Spleen (tissue), 7 donors: ENCODE data around the gene SINHCAF.

Source experiments
- POLR2A ChIP-seq, 3 donors: fragments of 450-650 bp; IDR thresholded peaks; one replicate each; pipeline ENCODE4 v1.5.1; 2017; ENCODE audit warnings: antibody characterized with exemption in 3 of 3, mild to moderate bottlenecking in 1 of 3
- POLR2AphosphoS5 ChIP-seq, 3 donors: sonication (generic); formaldehyde crosslinking; IDR thresholded peaks; one replicate each; pipeline ENCODE4 v1.5.1; 2017; ENCODE audit warnings: antibody characterized with exemption in 3 of 3
- TF ChIP-seq, protein P1 (sequence below), 11 experiments: fragments of 200-600 bp in 7 of 11; fragments of 450-650 bp in 4 of 11; sonication (generic) in 4 of 11; IDR thresholded peaks in 8 of 11; conservative IDR thresholded peaks in 3 of 11; 1 replicate in 7 of 11; 2 replicates in 4 of 11; pipeline versions ENCODE4 v1.4.0 to v1.8.0; 2016 to 2021; ENCODE audit warnings: antibody characterized with exemption in 11 of 11, inconsistent platforms in 4 of 11, mild to moderate bottlenecking in 1 of 11
- donor health status: DM: no; HTN: no; CAD: no; lungs with moderate emphysema.
- donor health status: DM: no; HTN: no; CAD: no.
- donor health status: DM: no; HTN: no; CAD: no.

- TF ChIP-seq, protein P1, sequence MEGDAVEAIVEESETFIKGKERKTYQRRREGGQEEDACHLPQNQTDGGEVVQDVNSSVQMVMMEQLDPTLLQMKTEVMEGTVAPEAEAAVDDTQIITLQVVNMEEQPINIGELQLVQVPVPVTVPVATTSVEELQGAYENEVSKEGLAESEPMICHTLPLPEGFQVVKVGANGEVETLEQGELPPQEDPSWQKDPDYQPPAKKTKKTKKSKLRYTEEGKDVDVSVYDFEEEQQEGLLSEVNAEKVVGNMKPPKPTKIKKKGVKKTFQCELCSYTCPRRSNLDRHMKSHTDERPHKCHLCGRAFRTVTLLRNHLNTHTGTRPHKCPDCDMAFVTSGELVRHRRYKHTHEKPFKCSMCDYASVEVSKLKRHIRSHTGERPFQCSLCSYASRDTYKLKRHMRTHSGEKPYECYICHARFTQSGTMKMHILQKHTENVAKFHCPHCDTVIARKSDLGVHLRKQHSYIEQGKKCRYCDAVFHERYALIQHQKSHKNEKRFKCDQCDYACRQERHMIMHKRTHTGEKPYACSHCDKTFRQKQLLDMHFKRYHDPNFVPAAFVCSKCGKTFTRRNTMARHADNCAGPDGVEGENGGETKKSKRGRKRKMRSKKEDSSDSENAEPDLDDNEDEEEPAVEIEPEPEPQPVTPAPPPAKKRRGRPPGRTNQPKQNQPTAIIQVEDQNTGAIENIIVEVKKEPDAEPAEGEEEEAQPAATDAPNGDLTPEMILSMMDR (IDR thresholded peaks at IDR 0.05 in 8 of 11, conservative IDR thresholded peaks at IDR 0.05 in 3 of 11): no peak
- no peak for TF ChIP-seq POLR2AphosphoS5 (IDR thresholded peaks at IDR 0.05)
- TF ChIP-seq POLR2A (IDR thresholded peaks at IDR 0.05): no peak
Measured at GRCh38 chr12:31318657-31319269, 7.2 kb downstream of the SINHCAF start.
